AG09309 (cell line): ENCODE measurements around the gene C1QTNF9B.

Experiments used
- DNase-seq: peaks from one replicate; pipeline ENCODE4 v3.0.0-alpha.2; 2010; ENCODE audit warnings: low read depth
- H3K4me3 ChIP-seq: 2 replicates; pipeline ENCODE4 v1.5.1; 2011; ENCODE audit warnings: mild to moderate bottlenecking, low read depth, low read length, moderate library complexity; ENCODE audit not compliant: control insufficient read depth
- TF ChIP-seq, protein P1 (sequence below): IDR thresholded peaks from 2 replicates; pipeline ENCODE4 v1.5.1; 2011; ENCODE audit warnings: mild to moderate bottlenecking, low read depth, low read length, inconsistent platforms; ENCODE audit not compliant: insufficient read depth, control insufficient read depth; ENCODE audit errors: missing control alignments

Gene C1QTNF9B

DNA sequence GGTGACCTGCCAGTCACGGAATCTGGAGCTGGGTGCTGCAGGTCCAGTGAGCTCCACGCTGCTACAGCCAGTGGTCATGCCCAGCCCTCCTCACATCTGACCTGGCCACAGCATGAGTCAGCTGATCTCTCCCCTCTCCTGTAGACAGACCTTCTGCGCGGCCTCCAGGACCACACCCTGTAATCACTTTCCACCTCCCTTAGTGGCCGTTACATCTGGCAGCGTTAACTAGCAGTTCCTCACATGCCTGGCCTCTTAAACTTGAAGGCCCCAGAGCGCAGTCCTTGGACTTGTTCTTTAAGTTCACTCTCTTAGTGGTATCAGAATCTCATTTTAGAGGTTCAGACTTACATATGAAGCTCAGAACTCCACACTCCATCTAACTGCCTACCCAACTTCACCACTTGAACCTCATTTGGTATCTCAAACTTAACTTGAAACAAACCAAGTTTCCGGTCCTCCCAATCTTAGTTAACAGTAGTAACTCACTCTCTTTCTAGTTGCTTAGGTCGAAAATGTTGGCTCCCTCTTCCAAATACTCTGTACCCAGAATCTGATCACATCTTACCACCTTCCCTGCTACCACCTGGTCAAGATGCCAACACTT, 30.8 kb downstream of the C1QTNF9B start:
- TF ChIP-seq, protein P1, sequence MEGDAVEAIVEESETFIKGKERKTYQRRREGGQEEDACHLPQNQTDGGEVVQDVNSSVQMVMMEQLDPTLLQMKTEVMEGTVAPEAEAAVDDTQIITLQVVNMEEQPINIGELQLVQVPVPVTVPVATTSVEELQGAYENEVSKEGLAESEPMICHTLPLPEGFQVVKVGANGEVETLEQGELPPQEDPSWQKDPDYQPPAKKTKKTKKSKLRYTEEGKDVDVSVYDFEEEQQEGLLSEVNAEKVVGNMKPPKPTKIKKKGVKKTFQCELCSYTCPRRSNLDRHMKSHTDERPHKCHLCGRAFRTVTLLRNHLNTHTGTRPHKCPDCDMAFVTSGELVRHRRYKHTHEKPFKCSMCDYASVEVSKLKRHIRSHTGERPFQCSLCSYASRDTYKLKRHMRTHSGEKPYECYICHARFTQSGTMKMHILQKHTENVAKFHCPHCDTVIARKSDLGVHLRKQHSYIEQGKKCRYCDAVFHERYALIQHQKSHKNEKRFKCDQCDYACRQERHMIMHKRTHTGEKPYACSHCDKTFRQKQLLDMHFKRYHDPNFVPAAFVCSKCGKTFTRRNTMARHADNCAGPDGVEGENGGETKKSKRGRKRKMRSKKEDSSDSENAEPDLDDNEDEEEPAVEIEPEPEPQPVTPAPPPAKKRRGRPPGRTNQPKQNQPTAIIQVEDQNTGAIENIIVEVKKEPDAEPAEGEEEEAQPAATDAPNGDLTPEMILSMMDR = no peak
- no peak for DNase-seq
- no peak overlapping the region for H3K4me3 ChIP-seq

DNA sequence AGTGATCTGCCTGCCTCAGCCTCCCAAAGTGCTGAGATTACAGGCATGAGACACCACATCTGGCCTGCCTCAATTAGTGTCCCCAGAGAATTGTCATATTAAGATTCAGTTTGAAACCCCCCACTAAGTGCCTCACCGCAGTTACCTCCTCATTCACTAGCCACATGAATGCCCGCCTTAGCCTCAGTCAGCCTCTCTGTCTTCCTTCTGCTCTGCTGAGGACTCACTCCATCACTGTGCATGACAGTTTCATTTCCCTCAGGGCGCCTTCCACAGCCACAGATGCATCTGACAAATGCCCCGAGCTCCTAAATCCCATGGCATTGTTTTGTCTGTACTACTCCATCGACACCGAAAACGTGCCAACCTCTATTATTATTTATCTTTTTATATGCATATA, 31.4 kb downstream of the C1QTNF9B start:
- no peak overlapping the region for H3K4me3 ChIP-seq
- TF ChIP-seq, protein P1 = no peak
- DNase-seq = no peak

DNA sequence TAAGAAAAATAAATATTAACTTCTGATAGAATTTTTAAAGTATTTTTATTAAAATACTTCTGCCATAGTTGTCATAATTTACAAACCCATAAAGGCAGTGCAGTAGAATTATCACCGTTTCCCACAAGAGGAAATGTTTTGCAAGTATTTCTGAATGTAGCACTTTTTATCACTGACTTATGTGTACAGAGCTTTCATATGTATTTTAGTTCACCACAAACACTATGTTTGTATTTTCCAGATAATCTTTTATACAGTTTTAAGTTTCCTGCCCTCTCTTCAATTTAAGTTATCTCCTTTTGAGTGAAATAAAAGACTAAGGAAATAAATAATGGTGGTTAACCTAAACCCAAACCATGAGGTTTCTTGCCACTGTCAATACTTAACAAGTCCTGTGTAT, 32.3 kb downstream of the C1QTNF9B start:
- H3K4me3 ChIP-seq = no peak overlapping the region
- TF ChIP-seq, protein P1 = no peak
- no peak for DNase-seq

DNA sequence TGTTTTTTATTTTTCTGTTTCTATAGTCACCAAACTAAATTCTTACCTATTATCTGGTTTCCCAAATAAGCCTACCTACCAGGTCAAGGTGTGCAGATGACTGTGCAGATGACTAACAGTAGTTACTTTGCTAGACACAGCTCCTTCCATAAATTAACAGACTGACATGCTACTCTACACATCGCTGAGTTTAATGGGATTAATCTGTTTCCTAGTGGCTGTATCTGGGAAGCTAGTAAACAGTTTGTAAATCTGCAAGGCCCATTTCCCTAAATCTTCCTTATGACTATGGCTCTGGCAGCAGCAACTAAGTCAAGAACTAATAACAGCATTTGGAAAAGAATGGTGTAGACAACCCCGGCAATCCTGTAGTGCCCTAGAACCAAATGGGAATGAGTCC, 36.0 kb downstream of the C1QTNF9B start:
- DNase-seq = no peak
- H3K4me3 ChIP-seq = no peak overlapping the region
- TF ChIP-seq, protein P1 = no peak

DNA sequence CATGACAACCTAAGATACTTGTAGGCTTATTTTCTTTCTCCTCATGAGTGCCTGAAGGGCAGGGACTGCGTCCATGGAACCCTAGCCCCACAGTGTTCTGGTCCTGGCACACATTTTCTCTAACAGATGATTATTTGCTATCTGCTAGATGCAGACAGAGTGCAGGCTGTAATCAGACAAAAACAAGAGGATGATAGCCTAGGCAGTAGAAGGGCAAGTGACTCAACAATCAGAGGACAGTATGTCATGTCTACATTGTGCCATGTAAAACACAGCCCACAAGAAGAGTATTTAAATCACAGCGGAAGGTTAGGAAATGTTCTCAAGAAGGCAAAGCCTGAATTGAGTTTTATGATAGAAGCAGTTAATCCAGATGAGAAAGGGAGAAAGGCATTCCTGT, 37.4 kb downstream of the C1QTNF9B start:
- DNase-seq = no peak
- TF ChIP-seq, protein P1 = no peak
- no peak overlapping the region for H3K4me3 ChIP-seq

DNA sequence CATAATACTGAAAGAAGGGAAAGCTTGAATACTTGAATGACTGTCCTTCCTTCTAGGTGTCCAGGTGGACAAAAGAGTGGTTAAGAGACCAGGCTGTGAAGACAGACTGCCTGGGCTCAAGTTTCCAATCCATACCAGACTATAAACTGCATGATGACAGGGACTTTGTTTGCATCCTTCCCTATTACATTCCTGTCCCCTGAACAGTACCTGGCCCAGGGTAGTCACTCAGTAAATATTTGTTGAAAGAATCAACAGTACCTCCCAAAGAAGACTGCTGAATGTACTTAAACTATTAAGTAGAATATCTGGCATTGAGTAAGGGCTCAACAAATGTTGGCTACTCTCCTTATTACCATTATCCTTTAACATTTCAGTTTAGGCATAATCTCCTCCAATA, 37.8 kb downstream of the C1QTNF9B start:
- TF ChIP-seq, protein P1 = no peak
- H3K4me3 ChIP-seq = no peak overlapping the region
- DNase-seq = no peak

DNA sequence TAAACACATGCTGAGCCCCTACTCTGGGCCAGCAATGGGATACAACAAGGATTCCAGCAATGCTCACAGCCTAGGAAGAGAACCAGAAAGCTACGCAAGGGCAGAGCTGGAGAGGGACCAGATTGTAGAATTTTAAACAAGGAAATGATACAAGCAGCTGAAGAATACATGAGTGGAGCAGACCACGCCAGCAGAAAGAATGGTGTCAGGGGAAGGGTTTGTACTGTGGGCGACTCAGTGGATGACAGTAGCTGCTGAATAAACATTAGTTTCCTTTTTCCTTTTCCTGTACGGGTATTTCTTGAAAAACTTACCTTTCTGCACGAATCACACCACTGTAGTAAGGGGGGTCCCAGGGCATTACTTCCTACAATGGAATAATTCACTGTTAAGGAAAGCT, 38.8 kb downstream of the C1QTNF9B start:
- H3K4me3 ChIP-seq = no peak overlapping the region
- TF ChIP-seq, protein P1 = no peak
- DNase-seq = no peak
